ENCODE results near the gene P3H4. TPM values are rescaled to one million over a fixed set of nuclear protein-coding genes. Genes with fewer than 3 reads are reported as not detected.

P3H4 gene
- total RNA-seq, 1 experiment from 2014 or later = 36.4 TPM

DNA sequence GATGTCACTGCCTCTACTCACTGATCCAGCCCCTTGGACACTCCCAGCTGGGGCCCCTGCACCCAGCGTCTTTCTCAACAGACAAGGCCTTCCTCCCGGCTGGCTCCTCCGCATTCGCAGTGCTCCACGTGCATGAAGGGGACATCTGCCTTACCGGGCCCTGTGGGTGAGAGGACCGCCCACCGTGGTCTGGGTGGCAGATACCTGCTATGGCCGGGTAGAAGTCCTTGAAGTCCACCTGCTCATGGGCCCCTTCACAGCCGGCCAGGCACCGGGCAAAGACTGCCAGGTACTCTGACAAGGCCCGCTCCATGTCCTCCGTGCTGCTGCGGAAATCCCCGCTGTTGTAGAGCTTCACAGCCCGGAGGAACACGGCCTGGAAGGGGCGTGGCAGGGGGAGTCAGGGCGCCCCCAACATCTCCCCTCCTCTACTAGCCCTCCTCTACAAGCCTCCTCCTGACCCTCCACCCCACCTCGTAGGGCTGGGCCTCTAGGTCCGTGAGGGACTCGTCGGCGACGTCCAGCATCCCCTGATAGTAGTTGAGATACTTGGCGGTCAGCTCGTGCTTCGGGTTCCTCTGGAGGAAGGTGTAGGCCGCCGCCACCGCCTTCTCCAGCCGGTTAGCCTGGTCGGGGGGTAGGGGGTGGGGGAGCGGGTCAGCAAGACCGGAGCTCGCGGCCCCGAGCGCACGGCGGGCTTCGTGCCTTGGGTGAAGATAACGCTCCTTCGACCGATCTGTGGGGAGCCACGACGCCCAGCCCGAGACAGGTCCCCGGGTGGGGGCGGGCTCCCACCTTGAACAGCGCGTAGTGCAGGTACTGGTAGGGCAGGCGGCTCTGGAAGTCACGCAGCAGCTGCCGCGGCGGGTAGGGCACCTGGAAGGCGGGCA lies 845 bp downstream of the P3H4 start:
- Mint-ChIP-seq H3K9me3 (ENCODE audit: unreplicated experiment) (no peaks in the 10 kb centered on the region), H3K4me1 (ENCODE audit: insufficient read depth, unreplicated experiment) (peaks cover 19% of the 10 kb centered on the region), H3K36me3 (ENCODE audit: insufficient read depth, unreplicated experiment) (peaks cover 42% of the 10 kb centered on the region), H3K27me3 (ENCODE audit: insufficient read depth, unreplicated experiment) (no peaks in the 10 kb centered on the region), H3K4me3 (ENCODE audit: unreplicated experiment) (peak overlapping the region; percentile 95), H3K27ac (ENCODE audit: low read depth, unreplicated experiment) (peak overlapping the region; percentile 35)
- ChIA-PET CTCF (interaction anchor here (0.5 to 3.1 kb wide), 19 partner anchors 9 to 1602 kb away, joined by 3 to 22 read pairs (median 3); partner anchors contain the start of gene JUP), POLR2A (interaction anchor here (0.6 to 24.1 kb wide), 23 partner anchors 8 to 149 kb away, joined by 3 to 599 read pairs (median 4); partner anchors contain the start of genes ACLY, EIF1, JUP and KLHL11)
- no TSS peak for BruUV-seq (replicated peaks)
- intact Hi-C loops (cut with micrococcal nuclease) = loop anchor here (2.0 kb wide), 2 partner anchors 72 to 148 kb away; no protein-coding TSS in a partner anchor
- TF ChIP-seq, protein P1, sequence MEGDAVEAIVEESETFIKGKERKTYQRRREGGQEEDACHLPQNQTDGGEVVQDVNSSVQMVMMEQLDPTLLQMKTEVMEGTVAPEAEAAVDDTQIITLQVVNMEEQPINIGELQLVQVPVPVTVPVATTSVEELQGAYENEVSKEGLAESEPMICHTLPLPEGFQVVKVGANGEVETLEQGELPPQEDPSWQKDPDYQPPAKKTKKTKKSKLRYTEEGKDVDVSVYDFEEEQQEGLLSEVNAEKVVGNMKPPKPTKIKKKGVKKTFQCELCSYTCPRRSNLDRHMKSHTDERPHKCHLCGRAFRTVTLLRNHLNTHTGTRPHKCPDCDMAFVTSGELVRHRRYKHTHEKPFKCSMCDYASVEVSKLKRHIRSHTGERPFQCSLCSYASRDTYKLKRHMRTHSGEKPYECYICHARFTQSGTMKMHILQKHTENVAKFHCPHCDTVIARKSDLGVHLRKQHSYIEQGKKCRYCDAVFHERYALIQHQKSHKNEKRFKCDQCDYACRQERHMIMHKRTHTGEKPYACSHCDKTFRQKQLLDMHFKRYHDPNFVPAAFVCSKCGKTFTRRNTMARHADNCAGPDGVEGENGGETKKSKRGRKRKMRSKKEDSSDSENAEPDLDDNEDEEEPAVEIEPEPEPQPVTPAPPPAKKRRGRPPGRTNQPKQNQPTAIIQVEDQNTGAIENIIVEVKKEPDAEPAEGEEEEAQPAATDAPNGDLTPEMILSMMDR (IDR thresholded peaks at IDR 0.05; ENCODE audit: unreplicated experiment) = no peak
- DNase-seq (ENCODE audit: unreplicated experiment) = no peak

DNA sequence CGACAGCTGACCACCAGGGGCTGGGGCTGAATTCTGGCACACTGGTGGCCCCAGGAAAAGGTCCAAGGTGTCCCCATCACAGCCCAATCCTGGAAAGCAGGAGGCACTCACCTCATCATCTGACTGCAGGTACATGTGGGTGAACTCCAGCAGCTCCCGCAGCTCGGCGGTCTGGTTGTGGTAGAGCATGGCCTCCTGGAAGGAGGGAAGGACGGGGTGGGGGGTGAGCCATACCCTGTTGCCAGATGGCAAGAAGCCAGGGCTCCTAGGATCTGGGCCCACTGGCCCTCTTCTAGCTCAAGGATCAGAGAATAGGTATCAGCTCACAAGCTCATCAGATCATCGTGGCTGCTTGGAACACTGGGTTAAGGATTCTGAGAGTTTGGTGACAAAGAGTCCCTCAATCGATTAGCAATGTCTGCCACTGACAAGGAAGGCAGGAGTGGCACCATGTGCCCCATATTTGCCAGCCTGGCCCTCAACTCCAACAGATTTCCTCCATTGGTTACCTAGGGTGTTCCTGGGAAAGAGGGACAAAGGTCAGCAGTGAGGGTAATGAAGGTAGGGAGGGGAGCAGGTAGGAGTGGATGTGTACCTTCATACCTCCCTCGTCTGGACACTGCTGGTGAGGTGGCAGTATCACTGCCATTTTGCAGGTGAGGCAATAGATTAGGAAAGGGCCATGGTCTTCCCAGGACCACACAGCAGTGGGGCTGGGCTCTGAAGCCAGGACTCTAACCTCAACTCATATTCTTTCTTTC lies 4.9 kb downstream of the P3H4 start:
- ChIA-PET CTCF (interaction anchor here (1.2 kb wide), 1 partner anchor 21 kb away, joined by 5 read pairs; no protein-coding TSS in a partner anchor), POLR2A (interaction anchor here (0.6 to 24.1 kb wide), 2 partner anchors 25 to 51 kb away, joined by 3 to 599 read pairs; partner anchors contain the start of gene JUP)
- H3K27me3 Mint-ChIP-seq (ENCODE audit: insufficient read depth, unreplicated experiment) = no peaks in the 10 kb centered on the region
- no TSS peak for BruUV-seq (replicated peaks)
- no peak overlapping the region for H3K4me3 Mint-ChIP-seq (ENCODE audit: unreplicated experiment)
- H3K4me1 Mint-ChIP-seq (ENCODE audit: insufficient read depth, unreplicated experiment) = peaks cover 13% of the 10 kb centered on the region
- DNase-seq (ENCODE audit: unreplicated experiment) = no peak
- TF ChIP-seq, protein P1 (IDR thresholded peaks at IDR 0.05; ENCODE audit: unreplicated experiment) = no peak
- no peak overlapping the region for H3K27ac Mint-ChIP-seq (ENCODE audit: low read depth, unreplicated experiment)
- peaks cover 55% of the 10 kb centered on the region for H3K36me3 Mint-ChIP-seq (ENCODE audit: insufficient read depth, unreplicated experiment)
- intact Hi-C loops (cut with micrococcal nuclease) = no loop called here
- no peaks in the 10 kb centered on the region for H3K9me3 Mint-ChIP-seq (ENCODE audit: unreplicated experiment)

DNA sequence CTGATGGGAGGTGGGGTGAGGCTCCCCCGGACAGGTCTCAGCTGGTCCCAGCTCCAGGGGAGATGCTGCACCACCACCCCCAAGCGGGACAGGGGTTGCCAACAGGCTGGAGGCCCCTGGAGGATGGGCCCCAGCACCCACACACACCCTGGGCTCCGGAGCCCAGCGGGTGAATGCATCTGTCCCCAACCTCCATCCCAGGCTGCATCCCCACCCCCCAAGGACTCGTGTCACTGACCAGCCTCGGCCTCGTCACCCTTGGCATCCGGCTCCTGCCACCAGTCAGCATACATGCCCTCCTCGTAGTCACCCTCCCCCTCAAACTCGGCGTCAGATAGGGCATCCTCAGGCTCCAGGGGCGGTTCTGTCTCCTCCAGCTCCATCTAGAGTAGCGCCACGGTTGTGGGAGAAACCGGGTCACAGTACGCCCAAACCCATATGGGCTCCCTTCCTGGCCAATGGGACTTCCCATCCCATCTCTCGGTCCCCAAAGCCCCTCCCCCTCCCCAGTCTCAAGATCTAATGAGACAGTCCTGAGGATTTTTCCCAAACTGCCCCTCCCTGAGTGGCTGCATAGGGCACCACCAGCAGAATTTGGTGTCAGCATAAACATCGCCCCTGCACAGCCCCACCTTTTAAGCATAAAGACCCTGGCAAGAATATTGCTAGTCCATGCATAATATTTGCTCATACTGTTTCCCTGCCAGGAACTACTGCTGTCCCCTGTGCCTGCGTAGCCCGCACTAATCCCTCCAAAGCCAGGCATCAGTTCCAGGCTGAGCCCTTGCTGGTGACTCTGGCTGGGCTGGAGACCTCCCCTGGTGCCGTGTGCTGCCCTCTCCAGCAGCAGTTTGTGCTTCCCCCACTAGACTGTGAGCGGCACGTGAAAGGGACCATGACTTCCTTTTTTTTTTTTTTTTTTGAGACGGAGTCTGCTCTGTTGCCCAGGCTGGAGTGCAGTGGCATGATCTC lies 8.4 kb downstream of the P3H4 start:
- DNase-seq (ENCODE audit: unreplicated experiment) = no peak
- H3K9me3 Mint-ChIP-seq (ENCODE audit: unreplicated experiment) = no peaks in the 10 kb centered on the region
- no peak overlapping the region for H3K4me3 Mint-ChIP-seq (ENCODE audit: unreplicated experiment)
- H3K36me3 Mint-ChIP-seq (ENCODE audit: insufficient read depth, unreplicated experiment) = peaks cover 50% of the 10 kb centered on the region
- ChIA-PET CTCF (interaction anchor here (2.4 to 5.3 kb wide), 5 partner anchors 8 to 67 kb away, joined by 12 to 73 read pairs (median 26); partner anchors contain the start of genes HAP1, JUP and P3H4), POLR2A (interaction anchor here (1.3 to 24.1 kb wide), 4 partner anchors 7 to 66 kb away, joined by 4 to 599 read pairs (median 26); partner anchors contain the start of genes JUP and P3H4)
- peaks cover 22% of the 10 kb centered on the region for H3K4me1 Mint-ChIP-seq (ENCODE audit: insufficient read depth, unreplicated experiment)
- TF ChIP-seq, protein P1 (IDR thresholded peaks at IDR 0.05; ENCODE audit: unreplicated experiment) = no peak
- intact Hi-C loops (cut with micrococcal nuclease) = no loop called here
- no TSS peak for BruUV-seq (replicated peaks)
- H3K27ac Mint-ChIP-seq (ENCODE audit: low read depth, unreplicated experiment) = no peak overlapping the region
- H3K27me3 Mint-ChIP-seq (ENCODE audit: insufficient read depth, unreplicated experiment) = no peaks in the 10 kb centered on the region

All from MCF 10A (cell line).